ENCODE results near the gene DISP1.

DNA sequence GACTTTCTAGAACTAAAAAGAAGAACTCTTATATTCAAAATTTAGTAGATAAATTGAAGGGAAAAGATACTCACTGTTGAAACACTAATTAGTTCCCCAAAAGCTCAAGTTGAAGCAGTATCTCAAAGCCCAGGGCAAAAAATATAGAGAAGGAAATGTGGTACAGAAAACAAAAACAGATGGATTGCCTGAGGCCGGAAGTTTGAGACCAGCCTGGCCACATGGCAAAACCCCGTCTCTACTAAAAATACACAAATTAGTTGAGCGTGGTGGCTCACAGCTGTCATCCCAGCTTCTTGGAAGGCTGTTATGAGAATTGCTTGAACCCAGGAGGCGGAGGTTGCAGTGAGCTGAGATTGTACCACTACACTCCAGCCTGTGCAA, 41.9 kb upstream of the DISP1 start:
- TF ChIP-seq, protein P1, sequence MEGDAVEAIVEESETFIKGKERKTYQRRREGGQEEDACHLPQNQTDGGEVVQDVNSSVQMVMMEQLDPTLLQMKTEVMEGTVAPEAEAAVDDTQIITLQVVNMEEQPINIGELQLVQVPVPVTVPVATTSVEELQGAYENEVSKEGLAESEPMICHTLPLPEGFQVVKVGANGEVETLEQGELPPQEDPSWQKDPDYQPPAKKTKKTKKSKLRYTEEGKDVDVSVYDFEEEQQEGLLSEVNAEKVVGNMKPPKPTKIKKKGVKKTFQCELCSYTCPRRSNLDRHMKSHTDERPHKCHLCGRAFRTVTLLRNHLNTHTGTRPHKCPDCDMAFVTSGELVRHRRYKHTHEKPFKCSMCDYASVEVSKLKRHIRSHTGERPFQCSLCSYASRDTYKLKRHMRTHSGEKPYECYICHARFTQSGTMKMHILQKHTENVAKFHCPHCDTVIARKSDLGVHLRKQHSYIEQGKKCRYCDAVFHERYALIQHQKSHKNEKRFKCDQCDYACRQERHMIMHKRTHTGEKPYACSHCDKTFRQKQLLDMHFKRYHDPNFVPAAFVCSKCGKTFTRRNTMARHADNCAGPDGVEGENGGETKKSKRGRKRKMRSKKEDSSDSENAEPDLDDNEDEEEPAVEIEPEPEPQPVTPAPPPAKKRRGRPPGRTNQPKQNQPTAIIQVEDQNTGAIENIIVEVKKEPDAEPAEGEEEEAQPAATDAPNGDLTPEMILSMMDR (conservative IDR thresholded peaks at IDR 0.05; ENCODE audit: low read depth, low read length): no peak
- no peak for TF ChIP-seq EZH2 (IDR thresholded peaks at IDR 0.05; ENCODE audit: borderline replicate concordance, low read depth, low read length, poor library complexity, severe bottlenecking)

Measured in A673 (cell line).